NT2/D1 (cell line): ENCODE measurements around the gene TPPP2.
"Not testable (repeated sequence)": the region's sequence is repeated elsewhere in the genome, so short reads cannot be mapped to it uniquely, and the experiment has no call there.

Experiments used
- DNase-seq: peaks from one replicate; pipeline ENCODE4 v3.0.0-alpha.2; 2011; ENCODE audit warnings: low read depth, low spot score
- H3K27me3 ChIP-seq: 2 replicates; pipeline ENCODE4 v1.6.0; 2011; ENCODE audit warnings: mild to moderate bottlenecking; ENCODE audit not compliant: insufficient read length, insufficient read depth
- H3K36me3 ChIP-seq: 2 replicates; pipeline ENCODE4 v1.6.1; 2011; ENCODE audit warnings: mild to moderate bottlenecking, low read length, mixed read lengths; ENCODE audit not compliant: insufficient read depth, insufficient read length
- H3K4me1 ChIP-seq: 2 replicates; pipeline ENCODE4 v1.5.1; 2011; ENCODE audit not compliant: insufficient read depth, insufficient read length
- H3K4me3 ChIP-seq: 2 replicates; pipeline ENCODE4 v1.5.1; 2011; ENCODE audit warnings: low read depth; ENCODE audit not compliant: insufficient read length
- H3K9ac ChIP-seq: 2 replicates; pipeline ENCODE4 v1.6.0; 2011; ENCODE audit warnings: low read depth; ENCODE audit not compliant: insufficient read length
- H3K9me3 ChIP-seq: 2 replicates; pipeline ENCODE4 v1.5.1; 2011; ENCODE audit warnings: mild to moderate bottlenecking, low read length; ENCODE audit not compliant: insufficient read depth
- SUZ12 ChIP-seq: IDR thresholded peaks from 2 replicates; pipeline ENCODE4 v1.6.1; 2011; ENCODE audit not compliant: insufficient read length, insufficient read depth; ENCODE audit errors: extremely low read depth
- YY1 ChIP-seq: IDR thresholded peaks from 2 replicates; pipeline ENCODE4 v1.6.1; 2011; ENCODE audit not compliant: insufficient read length, insufficient read depth
- ZNF274 ChIP-seq: IDR thresholded peaks from 2 replicates; pipeline ENCODE4 v1.6.1; 2011; ENCODE audit warnings: mild to moderate bottlenecking, low read depth, low read length

Gene TPPP2

GRCh38 chr14:21003788-21004346 lies 26.1 kb upstream of the TPPP2 start:
- no peak for TF ChIP-seq YY1
- TF ChIP-seq ZNF274: no peak
- no peak for TF ChIP-seq SUZ12
- no peak for DNase-seq

GRCh38 chr14:21009721-21010120 lies 20.3 kb upstream of the TPPP2 start:
- not testable (repeated sequence) for H3K27me3 ChIP-seq, H3K36me3 ChIP-seq, H3K4me1 ChIP-seq, DNase-seq, H3K9ac ChIP-seq, H3K4me3 ChIP-seq, H3K9me3 ChIP-seq

More at GRCh38 chr14:21003788-21004346, 26.1 kb upstream of the TPPP2 start:
- Histone ChIP-seq H3K9me3 (no peaks in the 10 kb centered on the region), H3K9ac (no peak overlapping the region), H3K4me3 (no peak overlapping the region), H3K36me3 (no peaks in the 10 kb centered on the region), H3K4me1 (peaks cover 4% of the 10 kb centered on the region), H3K27me3 (no peaks in the 10 kb centered on the region)

- no peak for TF ChIP-seq SUZ12
- TF ChIP-seq YY1: no peak
- TF ChIP-seq ZNF274: no peak
- no peaks in the 10 kb centered on the region for H3K9me3 ChIP-seq
- H3K4me1 ChIP-seq: no peaks in the 10 kb centered on the region
- no peak overlapping the region for H3K9ac ChIP-seq
- no peaks in the 10 kb centered on the region for H3K36me3 ChIP-seq
- H3K27me3 ChIP-seq: no peaks in the 10 kb centered on the region
- DNase-seq: no peak
- H3K4me3 ChIP-seq: no peak overlapping the region
These were observed 18.9 kb upstream of the TPPP2 start for GRCh38 chr14:21011136-21011535.

GRCh38 chr14:21014761-21015190 lies 15.2 kb upstream of the TPPP2 start:
- Histone ChIP-seq H3K27me3 (no peaks in the 10 kb centered on the region), H3K9ac (no peak overlapping the region), H3K9me3 (no peaks in the 10 kb centered on the region), H3K36me3 (peaks cover 32% of the 10 kb centered on the region), H3K4me1 (no peaks in the 10 kb centered on the region), H3K4me3 (no peak overlapping the region)
- TF ChIP-seq YY1 (no peak), ZNF274 (no peak), SUZ12 (no peak)
- peak; percentile 82 for DNase-seq

GRCh38 chr14:21015312-21015711 lies 14.7 kb upstream of the TPPP2 start:
- TF ChIP-seq ZNF274 (no peak), SUZ12 (no peak), YY1 (no peak)
- Histone ChIP-seq H3K9me3 (no peaks in the 10 kb centered on the region), H3K4me3 (no peak overlapping the region), H3K27me3 (no peaks in the 10 kb centered on the region), H3K36me3 (peaks cover 34% of the 10 kb centered on the region), H3K4me1 (no peaks in the 10 kb centered on the region), H3K9ac (no peak overlapping the region)
- no peak for DNase-seq

- Histone ChIP-seq H3K27me3 (no peaks in the 10 kb centered on the region), H3K9ac (no peak overlapping the region), H3K4me3 (no peak overlapping the region), H3K4me1 (no peaks in the 10 kb centered on the region), H3K9me3 (no peaks in the 10 kb centered on the region), H3K36me3 (peaks cover 47% of the 10 kb centered on the region)
- DNase-seq: no peak
- TF ChIP-seq SUZ12: no peak
- no peak for TF ChIP-seq ZNF274
- no peak for TF ChIP-seq YY1
These were observed 13.4 kb upstream of the TPPP2 start for GRCh38 chr14:21016413-21017190.

- Histone ChIP-seq H3K9me3 (no peaks in the 10 kb centered on the region), H3K9ac (no peak overlapping the region), H3K4me3 (no peak overlapping the region), H3K36me3 (peaks cover 49% of the 10 kb centered on the region), H3K4me1 (no peaks in the 10 kb centered on the region), H3K27me3 (no peaks in the 10 kb centered on the region)
- no peak for DNase-seq
- TF ChIP-seq YY1: no peak
- no peak for TF ChIP-seq SUZ12
These were observed 12.3 kb upstream of the TPPP2 start for GRCh38 chr14:21017528-21018245.
